H1 (cell line): ENCODE data around the gene CTNNA3. TPM values are rescaled to one million over a fixed set of nuclear protein-coding genes. Genes with fewer than 3 reads are reported as not detected.

Source experiments
- CTCF ChIA-PET: fragments of 300-600 bp; sonication (Branson Sonifier 250); formaldehyde crosslinking; loops from one replicate; lab custom pipeline; 2021; ENCODE audit not compliant: partially characterized antibody; lab: Charles Lee
- POLR2A ChIA-PET: fragments of 300-600 bp; sonication (Branson Sonifier 250); formaldehyde crosslinking; loops from one replicate; lab custom pipeline; 2021; ENCODE audit warnings: inconsistent platforms; ENCODE audit not compliant: partially characterized antibody; lab: Charles Lee
- DNase-seq, 2 experiments: peaks; one replicate each; pipeline versions ENCODE4 v3.0.0 to v3.0.0-alpha.2; 2010 to 2022; ENCODE audit warnings: low spot score in 2 of 2, low read depth in 1 of 2, mixed read lengths in 1 of 2
- FAIRE-seq: peaks from 2 replicates; lab custom pipeline; 2011; peaks lifted over from hg19 to GRCh38; lab: Jason Lieb, UNC
- H2AFZ ChIP-seq: 2 replicates; pipeline ENCODE4 v1.8.1; 2012; ENCODE audit warnings: low read length, inconsistent platforms
- H2AK5ac ChIP-seq: 2 replicates; pipeline ENCODE4 v1.6.1; 2013; ENCODE audit warnings: low read depth, low read length
- H2BK120ac ChIP-seq: replicated peaks from 2 replicates; pipeline ENCODE3; 2013; ENCODE audit warnings: low read depth, low read length, inconsistent platforms
- H2BK12ac ChIP-seq: 2 replicates; pipeline ENCODE4 v1.6.1; 2013; ENCODE audit warnings: low read depth, low read length
- H2BK15ac ChIP-seq: 2 replicates; pipeline ENCODE4 v1.6.1; 2013; ENCODE audit warnings: low read length
- H2BK20ac ChIP-seq: 2 replicates; pipeline ENCODE4 v1.6.1; 2013; ENCODE audit warnings: low read length
- H2BK5ac ChIP-seq: 2 replicates; pipeline ENCODE4 v1.6.1; 2013; ENCODE audit warnings: low read depth, low read length
- H3K14ac ChIP-seq: 2 replicates; pipeline ENCODE4 v1.6.1; 2013; ENCODE audit warnings: inconsistent platforms; ENCODE audit not compliant: insufficient read length
- H3K18ac ChIP-seq: 2 replicates; pipeline ENCODE4 v1.6.1; 2013; ENCODE audit warnings: low read length; ENCODE audit errors: extremely low read depth
- H3K23ac ChIP-seq: 2 replicates; pipeline ENCODE4 v1.6.1; 2013; ENCODE audit warnings: inconsistent platforms; ENCODE audit not compliant: insufficient read length
- H3K23me2 ChIP-seq: 2 replicates; pipeline ENCODE4 v1.6.1; 2013; ENCODE audit warnings: low read depth, low read length
- H3K27ac ChIP-seq: 2 replicates; pipeline ENCODE4 v1.6.1; 2011; ENCODE audit warnings: low read depth, low read length, inconsistent platforms
- H3K27me3 ChIP-seq, 4 experiments: replicated peaks in 1 of 4; 1 replicate in 1 of 4; 2 replicates in 3 of 4; pipeline versions ENCODE4 v1.6.1 to v1.8.1; 2011 to 2013; ENCODE audit warnings: low read length in 3 of 4, mild to moderate bottlenecking in 3 of 4, inconsistent platforms in 2 of 4, mixed read lengths in 2 of 4, moderate library complexity in 1 of 4; ENCODE audit not compliant: control insufficient read depth in 3 of 4, insufficient read depth in 3 of 4; ENCODE audit errors: extremely low read depth in 1 of 4
- H3K36me3 ChIP-seq, 4 experiments: 2 replicates each; pipeline versions ENCODE4 v1.6.1 to v1.8.1; 2011 to 2013; ENCODE audit warnings: mild to moderate bottlenecking in 4 of 4, low read length in 3 of 4, moderate library complexity in 2 of 4, control low read depth in 1 of 4, inconsistent platforms in 1 of 4; ENCODE audit not compliant: insufficient read depth in 4 of 4, control insufficient read depth in 2 of 4
- H3K4ac ChIP-seq: replicated peaks from 2 replicates; pipeline ENCODE3; 2013; ENCODE audit warnings: low read length, low read depth, mixed read lengths, inconsistent platforms; ENCODE audit not compliant: insufficient read length
- H3K4me1 ChIP-seq, 4 experiments: replicated peaks in 1 of 4; 1 replicate in 1 of 4; 2 replicates in 3 of 4; pipeline versions ENCODE4 v1.6.1 to v1.8.1; 2011 to 2013; ENCODE audit warnings: low read length in 3 of 4, inconsistent platforms in 2 of 4, mixed read lengths in 1 of 4; ENCODE audit not compliant: insufficient read depth in 4 of 4, control insufficient read depth in 3 of 4
- H3K4me2 ChIP-seq, 2 experiments: 2 replicates each; pipeline versions ENCODE4 v1.6.1 to v1.8.1; 2011 to 2013; ENCODE audit warnings: low read depth in 2 of 2, low read length in 2 of 2, control low read depth in 1 of 2, inconsistent platforms in 1 of 2, mild to moderate bottlenecking in 1 of 2; ENCODE audit not compliant: insufficient read depth in 1 of 2
- H3K4me3 ChIP-seq, 4 experiments: fragments of 200-600, 300-600 bp in 1 of 4; sonication (generic), shearing (Covaris generic), sonication (Bioruptor Twin) in 1 of 4; 2 replicates each; pipeline versions ENCODE4 v1.5.1 to v1.8.1; 2011 to 2016; ENCODE audit warnings: low read length in 4 of 4, low read depth in 3 of 4, control low read depth in 2 of 4, inconsistent platforms in 2 of 4, mild to moderate bottlenecking in 2 of 4, mixed read lengths in 1 of 4, moderate library complexity in 1 of 4; ENCODE audit not compliant: insufficient read depth in 2 of 4; ENCODE audit errors: extremely low read depth in 1 of 4
- H3K56ac ChIP-seq: replicated peaks from 2 replicates; pipeline ENCODE3; 2013; ENCODE audit warnings: low read depth, mild to moderate bottlenecking, mixed read lengths, low read length, inconsistent platforms; ENCODE audit not compliant: insufficient read length
- H3K79me1 ChIP-seq: 2 replicates; pipeline ENCODE4 v1.6.1; 2013; ENCODE audit warnings: low read depth, low read length, control low read depth
- H3K79me2 ChIP-seq, 2 experiments: 2 replicates each; pipeline versions ENCODE4 v1.6.1 to v1.8.1; 2012 to 2013; ENCODE audit warnings: low read length in 2 of 2, mild to moderate bottlenecking in 2 of 2, inconsistent platforms in 1 of 2; ENCODE audit not compliant: insufficient read depth in 2 of 2, control insufficient read depth in 1 of 2
- H3K9ac ChIP-seq, 4 experiments: replicated peaks in 1 of 4; 1 replicate in 1 of 4; 2 replicates in 3 of 4; pipeline versions ENCODE4 v1.6.1 to v1.8.1; 2011 to 2013; ENCODE audit warnings: low read depth in 3 of 4, low read length in 3 of 4, control low read depth in 2 of 4, mild to moderate bottlenecking in 2 of 4, moderate library complexity in 2 of 4, inconsistent platforms in 1 of 4; ENCODE audit errors: extremely low read depth in 1 of 4
- H3K9me3 ChIP-seq, 2 experiments: 2 replicates each; pipeline versions ENCODE4 v1.6.1 to v1.8.1; 2012 to 2013; ENCODE audit warnings: mild to moderate bottlenecking in 2 of 2, moderate library complexity in 2 of 2, control low read depth in 1 of 2, inconsistent platforms in 1 of 2, low read depth in 1 of 2, low read length in 1 of 2, mixed read lengths in 1 of 2; ENCODE audit not compliant: insufficient read depth in 2 of 2
- H4K20me1 ChIP-seq, 2 experiments: replicated peaks in 1 of 2; 2 replicates each; pipeline versions ENCODE3 to v1.8.1; 2011 to 2013; ENCODE audit warnings: inconsistent platforms in 2 of 2, low read length in 2 of 2, mild to moderate bottlenecking in 1 of 2; ENCODE audit not compliant: insufficient read depth in 2 of 2, control insufficient read depth in 1 of 2
- H4K5ac ChIP-seq: 2 replicates; pipeline ENCODE4 v1.6.1; 2013; ENCODE audit warnings: low read length, low read depth, mixed read lengths, inconsistent platforms; ENCODE audit not compliant: insufficient read length
- H4K8ac ChIP-seq: 2 replicates; pipeline ENCODE4 v1.8.0; 2013; ENCODE audit warnings: mild to moderate bottlenecking, moderate library complexity, low read length, inconsistent platforms; ENCODE audit not compliant: insufficient read depth; ENCODE audit errors: extremely low read depth
- H4K91ac ChIP-seq: replicated peaks from 2 replicates; pipeline ENCODE3; 2013; ENCODE audit warnings: low read length, mixed read lengths, inconsistent platforms; ENCODE audit not compliant: insufficient read length
- BCL11A ChIP-seq, 2 experiments: IDR thresholded peaks; one replicate each; pipeline ENCODE4 v1.6.1; 2011; ENCODE audit warnings: low read depth in 2 of 2, low read length in 2 of 2, mild to moderate bottlenecking in 2 of 2
- CEBPB ChIP-seq: IDR thresholded peaks from 2 replicates; pipeline ENCODE4 v1.6.1; 2012; ENCODE audit warnings: low read depth, low read length
- CTBP2 ChIP-seq: IDR thresholded peaks from 2 replicates; pipeline ENCODE4 v1.7.0; 2011; ENCODE audit warnings: borderline replicate concordance, mild to moderate bottlenecking, moderate library complexity, mixed read lengths, low read length; ENCODE audit not compliant: insufficient read depth, insufficient read length
- CTCF ChIP-seq, 3 experiments: IDR thresholded peaks; 1 replicate in 2 of 3; 2 replicates in 1 of 3; pipeline versions ENCODE4 v1.5.1 to v1.6.1; 2011; ENCODE audit warnings: low read length in 3 of 3, mild to moderate bottlenecking in 3 of 3, inconsistent platforms in 2 of 3, low read depth in 1 of 3, moderate library complexity in 1 of 3; ENCODE audit not compliant: insufficient read depth in 1 of 3; ENCODE audit errors: control extremely low read depth in 1 of 3
- HDAC2 ChIP-seq, 2 experiments: fragments of 300-600 bp in 1 of 2; sonication (generic) in 1 of 2; IDR thresholded peaks; 2 replicates each; pipeline ENCODE4 v1.6.1; 2011 to 2012; ENCODE audit warnings: low read depth in 2 of 2, low read length in 2 of 2, mild to moderate bottlenecking in 2 of 2, moderate library complexity in 2 of 2, borderline replicate concordance in 1 of 2, inconsistent platforms in 1 of 2
- HDAC6 ChIP-seq: IDR thresholded peaks from one replicate; pipeline ENCODE4 v1.7.1; 2012; ENCODE audit warnings: low read depth, mild to moderate bottlenecking, inconsistent platforms, low read length, moderate library complexity
- KDM1A ChIP-seq: fragments of 200-600, 300-600 bp; sonication (generic); IDR thresholded peaks from 2 replicates; pipeline ENCODE4 v1.7.1; 2016; ENCODE audit warnings: mild to moderate bottlenecking, low read length, borderline replicate concordance
- SIX5 ChIP-seq: IDR thresholded peaks from 2 replicates; pipeline ENCODE4 v1.6.1; 2011; ENCODE audit warnings: mild to moderate bottlenecking, low read depth, low read length
- TBP ChIP-seq: IDR thresholded peaks from 2 replicates; pipeline ENCODE4 v1.6.1; 2011; ENCODE audit warnings: low read depth, low read length, improper control_type of control experiment
- WGBS, 2 experiments: shearing (Covaris generic) in 1 of 2; methylation state at CpG; one replicate each; pipeline versions ENCODE4 v1.1.6 to v1.1.7; 2013 to 2015; ENCODE audit warnings: low lambda C conversion rate in 2 of 2, mixed read lengths in 2 of 2, inconsistent platforms in 1 of 2, low coverage in 1 of 2, missing lambda C conversion rate in 1 of 2; ENCODE audit not compliant: insufficient replicate concordance in 2 of 2, insufficient coverage in 1 of 2, insufficient read length in 1 of 2; ENCODE audit errors: extremely low coverage in 1 of 2, missing lambda C conversion rate in 1 of 2; 5-methylcytosine and 5-hydroxymethylcytosine counted together
- polyA plus RNA-seq, 7 experiments: library from polyadenylated mRNA; depleted of rRNA in 3 of 7; stranded (reverse) in 5 of 7; unstranded in 2 of 7; fragments of >200 nt in 5 of 7; fragments of 200-250 nt in 2 of 7; gene quantifications; 1 replicate in 5 of 7; 2 replicates in 1 of 7; 4 replicates in 1 of 7; pipeline versions ENCODE4 v1.2.1 to v1.2.3, GENCODE V29; 2011 to 2013; ENCODE audit warnings: missing spikeins in 2 of 7, mixed read lengths in 2 of 7
- total RNA-seq: library from RNA; stranded (reverse); fragmentation: NEBNext Ultra II Directional; extraction: Animal tissue kit (Norgen Biotek cat#: 25700); gene quantifications from 2 replicates; pipeline ENCODE4 v1.2.1, GENCODE V29; 2021
- TF ChIP-seq, protein P1 (sequence below): IDR thresholded peaks from 2 replicates; pipeline ENCODE4 v1.6.1; 2012; ENCODE audit warnings: inconsistent platforms

Gene CTNNA3
- total and polyA plus RNA-seq, 2 of the 8 experiments (the other 6 are each of a cell fraction or from before 2014, with no cell fraction given): 1.3 to 1.5 TPM

- Histone ChIP-seq H3K9me3 (no peaks in the 10 kb centered on the region), H3K18ac (no peak overlapping the region), H2BK5ac (no peak overlapping the region), H2BK120ac (no peak overlapping the region), H3K79me2 (no peaks in the 10 kb centered on the region), H4K20me1 (no peaks in the 10 kb centered on the region), H3K27ac (no peak overlapping the region), H2AFZ (no peak overlapping the region), H3K4me2 (no peak overlapping the region), H3K36me3 (no peaks in the 10 kb centered on the region), H3K23ac (no peak overlapping the region), H3K4ac (no peak overlapping the region), H2BK15ac (no peak overlapping the region), H3K4me3 (no peak overlapping the region), H3K14ac (no peak overlapping the region), H2BK20ac (no peak overlapping the region), H2AK5ac (no peak overlapping the region), H3K4me1 (no peaks in the 10 kb centered on the region), H4K5ac (no peak overlapping the region), H3K23me2 (no peaks in the 10 kb centered on the region), H3K79me1 (no peaks in the 10 kb centered on the region), H2BK12ac (no peak overlapping the region), H4K8ac (no peak overlapping the region), H3K27me3 (no peaks in the 10 kb centered on the region), H3K9ac (no peak overlapping the region), H3K56ac (no peak overlapping the region), H4K91ac (no peak overlapping the region)
- TF ChIP-seq SIX5 (no peak), CTCF (IDR thresholded peaks at IDR 0.05; ENCODE audit: control extremely low read depth in 1 of 3, insufficient read depth in 1 of 3, low read depth in 1 of 3, low read length in 3 of 3) (no peak), KDM1A (no peak), BCL11A (IDR thresholded peaks at IDR 0.05; ENCODE audit: low read depth in 2 of 2, low read length in 2 of 2) (no peak), HDAC6 (no peak), CTBP2 (no peak), HDAC2 (IDR thresholded peaks at IDR 0.05; ENCODE audit: borderline replicate concordance in 1 of 2, low read depth in 2 of 2, low read length in 2 of 2) (no peak), TBP (no peak), CEBPB (no peak)
- TF ChIP-seq, protein P1, sequence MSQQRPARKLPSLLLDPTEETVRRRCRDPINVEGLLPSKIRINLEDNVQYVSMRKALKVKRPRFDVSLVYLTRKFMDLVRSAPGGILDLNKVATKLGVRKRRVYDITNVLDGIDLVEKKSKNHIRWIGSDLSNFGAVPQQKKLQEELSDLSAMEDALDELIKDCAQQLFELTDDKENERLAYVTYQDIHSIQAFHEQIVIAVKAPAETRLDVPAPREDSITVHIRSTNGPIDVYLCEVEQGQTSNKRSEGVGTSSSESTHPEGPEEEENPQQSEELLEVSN: no peak
- DNase-seq: no peak
- ChIA-PET CTCF (interaction anchor here (1.4 kb wide), 1 partner anchor 295 kb away, joined by 3 read pairs; no protein-coding TSS in a partner anchor), POLR2A (no interaction called here)
- FAIRE-seq: no peak
- WGBS, 2 experiments: 88 to 100% methylated on average over 1 to 4 of the region's 4 CpGs
Measured at GRCh38 chr10:65910209-65910608, 1785.8 kb downstream of the CTNNA3 start.
